22Rv1 (cell line): Measurements from ENCODE around the gene DNM2.
A peak's percentile ranks its signal among the peaks of the same experiment; 100 is the strongest.
"Not testable (repeated sequence)": the region's sequence is repeated elsewhere in the genome, so short reads cannot be mapped to it uniquely, and the experiment has no call there.

Source experiments
- H3K27ac ChIP-seq: fragments of 450-650 bp; 2 replicates; pipeline ENCODE4 v1.5.1; 2017
- ZFX ChIP-seq: fragments of 450-650 bp; IDR thresholded peaks from 2 replicates; pipeline ENCODE4 v1.6.1; 2017; ENCODE audit warnings: antibody characterized with exemption, borderline replicate concordance
- TF ChIP-seq, protein P1 (sequence below): fragments of 450-650 bp; IDR thresholded peaks from 2 replicates; pipeline ENCODE4 v1.5.1; 2017; ENCODE audit warnings: mild to moderate bottlenecking

DNM2 gene

DNA sequence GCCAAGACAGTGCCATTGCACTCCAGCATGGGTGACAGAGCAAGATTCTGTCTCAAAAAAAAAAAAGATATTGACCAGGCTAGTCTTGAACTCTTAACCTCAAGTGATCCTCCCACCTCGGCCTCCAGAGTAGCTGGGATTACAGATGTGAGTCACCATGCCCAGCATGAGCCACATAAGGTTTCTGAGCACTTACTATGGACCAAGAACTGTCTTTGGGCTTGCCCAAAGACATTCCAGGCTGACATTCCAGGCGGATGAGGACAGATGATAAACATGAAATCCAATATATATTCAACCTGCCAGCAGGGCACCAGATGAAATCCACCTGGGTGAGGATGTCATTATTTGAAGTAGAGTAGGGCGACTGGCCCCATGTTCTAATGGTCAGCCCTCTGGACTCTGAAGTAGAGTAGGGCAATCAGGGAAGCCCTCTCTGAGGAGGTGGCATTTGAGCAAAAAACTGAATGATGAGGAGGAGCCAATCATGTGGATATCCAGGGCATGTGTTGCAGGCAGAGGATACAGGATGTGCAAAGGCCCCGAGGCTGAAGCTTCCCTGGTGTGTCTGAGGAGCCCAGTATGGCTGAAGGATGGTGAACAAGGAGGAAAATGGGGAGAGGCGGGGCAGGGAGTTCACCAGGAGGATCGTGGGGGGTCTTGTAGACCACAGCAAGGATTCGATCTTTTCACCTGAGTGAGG is 134.4 kb downstream of the DNM2 start:
- no peak for TF ChIP-seq ZFX
- TF ChIP-seq, protein P1, sequence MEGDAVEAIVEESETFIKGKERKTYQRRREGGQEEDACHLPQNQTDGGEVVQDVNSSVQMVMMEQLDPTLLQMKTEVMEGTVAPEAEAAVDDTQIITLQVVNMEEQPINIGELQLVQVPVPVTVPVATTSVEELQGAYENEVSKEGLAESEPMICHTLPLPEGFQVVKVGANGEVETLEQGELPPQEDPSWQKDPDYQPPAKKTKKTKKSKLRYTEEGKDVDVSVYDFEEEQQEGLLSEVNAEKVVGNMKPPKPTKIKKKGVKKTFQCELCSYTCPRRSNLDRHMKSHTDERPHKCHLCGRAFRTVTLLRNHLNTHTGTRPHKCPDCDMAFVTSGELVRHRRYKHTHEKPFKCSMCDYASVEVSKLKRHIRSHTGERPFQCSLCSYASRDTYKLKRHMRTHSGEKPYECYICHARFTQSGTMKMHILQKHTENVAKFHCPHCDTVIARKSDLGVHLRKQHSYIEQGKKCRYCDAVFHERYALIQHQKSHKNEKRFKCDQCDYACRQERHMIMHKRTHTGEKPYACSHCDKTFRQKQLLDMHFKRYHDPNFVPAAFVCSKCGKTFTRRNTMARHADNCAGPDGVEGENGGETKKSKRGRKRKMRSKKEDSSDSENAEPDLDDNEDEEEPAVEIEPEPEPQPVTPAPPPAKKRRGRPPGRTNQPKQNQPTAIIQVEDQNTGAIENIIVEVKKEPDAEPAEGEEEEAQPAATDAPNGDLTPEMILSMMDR, result no peak
- H3K27ac ChIP-seq, result no peak overlapping the region

DNA sequence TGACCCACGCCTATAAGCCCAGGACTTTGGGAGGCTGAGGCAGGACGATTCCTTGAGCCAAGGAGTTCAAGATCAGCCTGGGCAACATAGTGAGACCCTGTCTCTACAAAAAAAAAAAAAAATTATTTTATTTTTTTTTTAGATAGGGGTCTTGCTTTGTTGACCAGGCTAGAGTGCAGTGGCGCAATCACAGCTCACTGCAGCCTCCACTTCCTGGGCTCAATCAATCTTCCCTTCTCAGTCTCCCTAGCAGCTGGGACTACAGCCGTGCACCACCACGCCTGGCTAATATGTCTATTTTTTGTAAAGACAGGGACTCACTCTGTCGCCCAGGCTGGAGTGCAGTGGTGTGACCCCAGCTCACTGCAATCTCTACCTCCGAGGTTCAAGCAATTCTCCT is 135.1 kb downstream of the DNM2 start:
- TF ChIP-seq, protein P1, result no peak
- TF ChIP-seq ZFX, result no peak
- no peak overlapping the region for H3K27ac ChIP-seq

DNA sequence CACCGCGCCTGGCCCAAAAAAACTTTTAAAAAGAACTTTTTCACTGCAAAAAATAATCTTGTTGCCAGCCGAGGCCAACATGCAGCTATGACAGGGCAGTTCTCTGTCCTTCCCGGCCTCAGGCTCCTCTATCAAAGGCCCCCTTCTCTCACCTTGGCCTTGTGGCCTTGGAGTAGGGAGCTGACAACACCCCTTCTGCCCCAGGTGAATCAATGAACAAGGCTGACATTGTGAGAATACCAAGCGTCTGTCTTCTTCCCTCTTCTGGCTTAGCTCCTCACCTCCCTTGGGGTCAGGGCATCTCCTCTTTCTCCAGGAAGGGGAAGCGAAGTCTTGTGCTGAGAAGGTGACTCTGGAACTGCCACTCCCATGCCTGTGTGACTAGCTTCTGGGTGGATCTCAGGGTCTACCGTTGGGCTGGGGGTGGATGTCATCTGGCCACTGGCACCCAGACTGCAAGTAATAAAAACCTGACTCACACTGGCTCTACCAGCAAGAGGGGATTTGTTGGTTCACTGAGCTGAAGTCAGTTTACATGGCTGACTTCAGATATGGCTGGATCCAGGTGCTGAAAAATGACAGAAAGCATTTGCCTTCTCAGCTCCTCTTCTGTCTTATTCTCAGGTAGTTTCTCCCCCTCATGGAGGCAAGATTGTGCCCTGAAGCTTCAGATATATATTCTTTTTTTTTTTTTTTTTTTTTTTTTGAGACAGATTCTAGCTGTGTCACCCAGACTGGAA is 136.6 kb downstream of the DNM2 start:
- TF ChIP-seq ZFX, result no peak
- TF ChIP-seq, protein P1, result no peak
- no peak overlapping the region for H3K27ac ChIP-seq

DNA sequence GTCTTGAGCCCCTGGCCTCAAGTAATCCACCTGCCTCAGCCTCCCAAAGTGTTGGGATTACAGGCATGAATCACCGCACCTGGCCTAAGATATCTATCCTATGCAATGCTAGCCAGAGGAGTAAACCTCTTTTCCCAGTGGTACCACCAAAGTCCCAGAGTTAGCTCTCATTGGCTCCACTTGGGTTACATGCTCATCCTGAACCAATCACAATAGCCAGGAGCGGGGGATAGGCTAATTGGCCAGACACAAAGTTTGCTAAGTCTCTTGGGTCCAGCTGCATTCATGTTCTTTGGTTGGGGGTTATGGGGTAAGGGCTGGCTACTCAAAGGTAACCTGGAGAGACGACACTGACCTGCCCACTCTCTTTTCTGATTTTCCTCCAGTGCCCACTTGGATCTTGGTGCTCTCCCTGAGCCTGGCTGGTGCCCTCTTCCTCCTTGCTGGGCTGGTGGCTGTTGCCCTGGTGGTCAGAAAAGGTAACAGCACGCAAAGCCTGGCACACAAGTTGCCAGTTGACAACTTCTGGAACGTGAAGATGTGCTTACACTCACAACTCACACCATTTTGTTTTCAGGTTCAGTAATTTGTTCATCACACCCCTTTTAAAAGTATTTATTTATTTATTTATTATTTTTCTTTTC is 138.1 kb downstream of the DNM2 start:
- H3K27ac ChIP-seq, result no peak overlapping the region
- TF ChIP-seq, protein P1, result peak; percentile 77
- TF ChIP-seq ZFX, result no peak

DNA sequence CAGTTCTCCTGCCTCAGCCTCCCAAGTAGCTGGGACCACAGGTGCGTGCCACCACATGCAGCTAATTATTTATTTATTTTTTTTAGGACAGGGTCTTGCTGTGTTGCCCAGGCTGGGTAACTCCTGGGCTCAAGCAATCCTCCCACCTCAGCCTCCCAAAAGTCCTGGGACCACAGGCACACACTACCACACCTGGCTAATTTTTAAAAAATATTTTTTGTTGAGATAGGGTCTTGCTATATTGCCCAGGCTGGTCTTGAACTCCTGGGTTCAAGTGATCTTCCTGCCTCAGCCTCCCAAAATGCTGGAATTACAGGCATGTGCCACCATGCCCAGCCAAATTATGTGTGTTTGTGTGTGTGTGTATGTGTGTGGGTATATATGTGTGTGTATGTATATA is 139.0 kb downstream of the DNM2 start:
- not testable (repeated sequence) for H3K27ac ChIP-seq

DNA sequence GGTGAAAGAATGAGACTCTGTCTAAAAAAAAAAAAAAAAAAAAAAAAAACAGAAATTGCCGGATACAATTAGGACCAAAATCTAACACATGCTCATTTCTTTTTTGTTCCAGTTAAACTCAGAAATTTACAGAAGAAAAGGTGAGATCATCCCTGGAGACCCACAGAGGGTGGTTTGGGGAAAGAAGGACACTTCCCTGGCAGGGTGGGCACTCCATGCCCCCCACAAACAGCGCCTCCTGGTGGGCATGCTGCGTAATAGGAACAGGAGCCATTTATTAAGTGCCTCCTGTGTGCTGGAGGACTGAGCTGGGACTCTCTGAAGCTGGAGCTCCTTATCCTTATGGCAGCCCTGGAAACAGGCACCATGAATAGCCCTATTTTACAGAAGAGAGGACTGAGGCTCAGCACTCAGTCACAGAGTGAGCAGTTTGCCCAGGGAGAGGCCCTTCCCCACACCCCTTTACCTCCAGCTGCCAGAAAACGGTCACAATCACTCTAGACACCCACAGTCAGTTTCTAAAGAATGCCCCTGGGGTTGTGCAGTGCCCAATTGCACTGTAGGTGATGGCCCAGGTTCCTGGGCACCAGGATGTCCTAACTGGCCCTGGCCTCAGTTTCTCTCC is 140.4 kb downstream of the DNM2 start:
- no peak overlapping the region for H3K27ac ChIP-seq
- no peak for TF ChIP-seq ZFX
- TF ChIP-seq, protein P1, result peak; percentile 83

DNA sequence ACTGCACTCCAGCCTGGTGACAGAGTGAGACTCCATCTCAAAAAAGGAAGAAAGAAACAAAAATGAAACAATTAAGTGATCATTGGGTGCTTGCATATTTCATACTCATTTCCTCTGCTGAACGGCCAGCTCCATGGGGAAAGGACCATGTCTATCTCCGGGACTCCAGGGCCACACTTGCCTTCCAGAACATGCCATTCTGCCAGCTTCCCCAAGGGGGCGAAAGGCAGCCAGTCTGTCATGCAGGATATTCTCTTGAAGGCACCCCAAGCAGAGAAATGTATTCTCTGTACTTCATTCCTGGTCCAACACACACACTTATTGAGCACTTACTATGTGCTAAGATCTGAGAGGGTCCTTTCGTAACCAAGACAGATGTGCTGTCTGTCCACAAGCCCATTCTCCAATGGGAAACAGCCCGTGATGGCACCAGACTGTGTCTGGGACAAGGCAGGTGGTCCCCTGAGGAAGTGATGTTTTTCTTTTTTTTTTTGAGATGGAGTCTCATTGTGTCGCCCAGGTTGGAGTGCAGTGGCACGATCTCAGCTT is 143.3 kb downstream of the DNM2 start:
- H3K27ac ChIP-seq, result no peak overlapping the region
- TF ChIP-seq ZFX, result no peak
- TF ChIP-seq, protein P1, result peak; percentile 47
